ENCODE data around the gene TM7SF2. TPM values are rescaled to one million over a fixed set of nuclear protein-coding genes. Genes with fewer than 3 reads are reported as not detected.

The TM7SF2 gene
- polyA plus RNA-seq, 1 donor (not counting 4 experiments of a cell fraction or from before 2014, with no cell fraction given) = 9.7 TPM

GRCh38 chr11:65131895-65132237 is 20.2 kb downstream of the TM7SF2 start:
- dilution Hi-C loops (cut with MboI; ENCODE audit: extremely low pct_ligation_motif_present, low sequenced_read_pairs) = no loop called here
- H3K4me3 ChIP-seq (ENCODE audit: control insufficient read depth in 2 of 3, extremely low read depth in 1 of 3, insufficient read depth in 2 of 3, low read depth in 1 of 3, low read length in 3 of 3) = no peak overlapping the region
- FAIRE-seq (no peak), DNase-seq (ENCODE audit: low read depth, low spot score) (no peak)
- no peak overlapping the region for H3K9ac ChIP-seq (ENCODE audit: control insufficient read depth, extremely low read depth, insufficient read depth, low read length)
- H3K9me1 ChIP-seq (ENCODE audit: control insufficient read depth, extremely low read depth, insufficient read depth, low read length) = no peaks in the 10 kb centered on the region
- H3K27me3 ChIP-seq (ENCODE audit: control insufficient read depth, extremely low read depth, insufficient read depth, low read length) = no peaks in the 10 kb centered on the region
- no peak overlapping the region for H2AFZ ChIP-seq (ENCODE audit: control insufficient read depth, low read length)
- no peaks in the 10 kb centered on the region for H3K9me3 ChIP-seq (ENCODE audit: control insufficient read depth, low read depth, low read length)
- H3K27ac ChIP-seq (ENCODE audit: control insufficient read depth, insufficient read depth, low read length) = no peak overlapping the region
- H3K79me2 ChIP-seq (ENCODE audit: control insufficient read depth, insufficient read depth, low read length) = peaks cover 32% of the 10 kb centered on the region
- H3K4me2 ChIP-seq (ENCODE audit: control insufficient read depth, extremely low read depth, insufficient read depth, low read depth, low read length) = no peak overlapping the region
- peaks cover 20% of the 10 kb centered on the region for H3K4me1 ChIP-seq (ENCODE audit: control insufficient read depth, extremely low read depth, insufficient read depth, low read length)
- H4K20me1 ChIP-seq (ENCODE audit: control insufficient read depth, extremely low read depth, insufficient read depth, low read length) = peaks cover 8% of the 10 kb centered on the region
- peaks cover 37 to 45% of the 10 kb centered on the region in 2 experiments for H3K36me3 ChIP-seq (ENCODE audit: control insufficient read depth in 2 of 2, extremely low read depth in 1 of 2, insufficient read depth in 2 of 2, low read length in 2 of 2)
- TF ChIP-seq EZH2 (IDR thresholded peaks at IDR 0.05; ENCODE audit: low read length) (no peak), CTCF (optimal IDR thresholded peaks at IDR 0.05 in 1 of 3, IDR thresholded peaks at IDR 0.05 in 1 of 3, conservative IDR thresholded peaks at IDR 0.05 in 1 of 3; ENCODE audit: extremely low read depth in 1 of 3, insufficient read depth in 2 of 3, low read length in 3 of 3) (no peak)

GRCh38 chr11:65132238-65132987 is 20.7 kb downstream of the TM7SF2 start:
- Histone ChIP-seq H3K4me1 (ENCODE audit: control insufficient read depth, extremely low read depth, insufficient read depth, low read length) (peaks cover 20% of the 10 kb centered on the region), H4K20me1 (ENCODE audit: control insufficient read depth, extremely low read depth, insufficient read depth, low read length) (peaks cover 8% of the 10 kb centered on the region), H2AFZ (ENCODE audit: control insufficient read depth, low read length) (no peak overlapping the region), H3K9me3 (ENCODE audit: control insufficient read depth, low read depth, low read length) (no peaks in the 10 kb centered on the region), H3K36me3 (ENCODE audit: control insufficient read depth in 2 of 2, extremely low read depth in 1 of 2, insufficient read depth in 2 of 2, low read length in 2 of 2) (peaks cover 36 to 41% of the 10 kb centered on the region in 2 experiments), H3K79me2 (ENCODE audit: control insufficient read depth, insufficient read depth, low read length) (peaks cover 32% of the 10 kb centered on the region), H3K27ac (ENCODE audit: control insufficient read depth, insufficient read depth, low read length) (no peak overlapping the region), H3K9me1 (ENCODE audit: control insufficient read depth, extremely low read depth, insufficient read depth, low read length) (no peaks in the 10 kb centered on the region), H3K4me2 (ENCODE audit: control insufficient read depth, extremely low read depth, insufficient read depth, low read depth, low read length) (peak overlapping the region; percentile 99), H3K27me3 (ENCODE audit: control insufficient read depth, extremely low read depth, insufficient read depth, low read length) (no peaks in the 10 kb centered on the region), H3K4me3 (ENCODE audit: control insufficient read depth in 2 of 3, extremely low read depth in 1 of 3, insufficient read depth in 2 of 3, low read depth in 1 of 3, low read length in 3 of 3) (no peak overlapping the region), H3K9ac (ENCODE audit: control insufficient read depth, extremely low read depth, insufficient read depth, low read length) (no peak overlapping the region)
- FAIRE-seq = no peak
- dilution Hi-C loops (cut with MboI; ENCODE audit: extremely low pct_ligation_motif_present, low sequenced_read_pairs) = no loop called here
- TF ChIP-seq CTCF (optimal IDR thresholded peaks at IDR 0.05 in 1 of 3, IDR thresholded peaks at IDR 0.05 in 1 of 3, conservative IDR thresholded peaks at IDR 0.05 in 1 of 3; ENCODE audit: extremely low read depth in 1 of 3, insufficient read depth in 2 of 3, low read length in 3 of 3) = no peak
- TF ChIP-seq EZH2 (IDR thresholded peaks at IDR 0.05; ENCODE audit: low read length) = no peak
- no peak for DNase-seq (ENCODE audit: low read depth, low spot score)
